Neural cell (in vitro differentiated cells): Measurements from ENCODE around the gene GRID1. TPM values are rescaled to one million over a fixed set of nuclear protein-coding genes. Genes with fewer than 3 reads are reported as not detected.

Experiments
- H2AFZ ChIP-seq: fragments of 200-600, 300-800 bp; sonication (generic), shearing (Covaris generic); 2 replicates; pipeline ENCODE4 v1.6.0; 2014; ENCODE audit warnings: low read depth, mild to moderate bottlenecking, antibody characterized with exemption, low read length, moderate library complexity
- H3F3A ChIP-seq: fragments of 200-600 bp; shearing (Covaris generic); 2 replicates; pipeline ENCODE4 v1.6.1; 2016; ENCODE audit warnings: mild to moderate bottlenecking, moderate library complexity, mixed read lengths, antibody characterized with exemption, low read length; ENCODE audit not compliant: insufficient read depth, poor library complexity, severe bottlenecking
- H3K27ac ChIP-seq: fragments of 200-600, 300-800 bp; sonication (generic), shearing (Covaris generic); 2 replicates; pipeline ENCODE4 v1.5.1; 2014; ENCODE audit warnings: mild to moderate bottlenecking, low read length, moderate library complexity
- H3K27me3 ChIP-seq: fragments of 300-800, 200-600 bp; sonication (generic), shearing (Covaris generic); 2 replicates; pipeline ENCODE4 v1.6.0; 2014; ENCODE audit warnings: mild to moderate bottlenecking, low read depth, low read length, moderate library complexity; ENCODE audit not compliant: insufficient read depth
- H3K36me3 ChIP-seq: fragments of 300-800, 200-600 bp; sonication (generic), shearing (Covaris generic); 2 replicates; pipeline ENCODE4 v1.5.1; 2014; ENCODE audit warnings: mild to moderate bottlenecking, antibody characterized with exemption, low read length, moderate library complexity; ENCODE audit not compliant: insufficient read depth
- H3K4me2 ChIP-seq: fragments of 300-800, 200-600 bp; sonication (generic), shearing (Covaris generic); 2 replicates; pipeline ENCODE4 v1.6.0; 2014; ENCODE audit warnings: mild to moderate bottlenecking, low read length
- H3K4me3 ChIP-seq: fragments of 300-800, 200-600 bp; sonication (generic), shearing (Covaris generic); 2 replicates; pipeline ENCODE4 v1.5.1; 2014; ENCODE audit warnings: mild to moderate bottlenecking, low read length, moderate library complexity
- H3K79me2 ChIP-seq: fragments of 200-600 bp; shearing (Covaris generic); replicated peaks from 2 replicates; pipeline ENCODE4 v1.6.0; 2014; ENCODE audit warnings: mild to moderate bottlenecking, low read length, moderate library complexity; ENCODE audit not compliant: insufficient read depth
- H3K9ac ChIP-seq: fragments of 300-800, 200-600 bp; sonication (generic), shearing (Covaris generic); 2 replicates; pipeline ENCODE4 v1.6.1; 2016; ENCODE audit warnings: mild to moderate bottlenecking, low read length, mixed read lengths
- H3K9me2 ChIP-seq: fragments of 200-600 bp; shearing (Covaris generic); 2 replicates; pipeline ENCODE4 v1.6.1; 2016; ENCODE audit warnings: mild to moderate bottlenecking, low read length, mixed read lengths; ENCODE audit not compliant: insufficient read depth
- H3K9me3 ChIP-seq: fragments of 200-600, 300-800 bp; sonication (generic), shearing (Covaris generic); 2 replicates; pipeline ENCODE4 v1.6.1; 2016; ENCODE audit warnings: mild to moderate bottlenecking, mixed run types, low read length, moderate library complexity, mixed read lengths
- H4K20me1 ChIP-seq: fragments of 200-600 bp; shearing (Covaris generic); 2 replicates; pipeline ENCODE4 v1.6.1; 2016; ENCODE audit warnings: mild to moderate bottlenecking, mixed run types; ENCODE audit not compliant: insufficient read depth
- CTCF ChIP-seq: fragments of 450-650 bp; IDR thresholded peaks from 2 replicates; pipeline ENCODE4 v1.5.1; 2014; ENCODE audit warnings: antibody characterized with exemption, mild to moderate bottlenecking, moderate library complexity; ENCODE audit not compliant: poor library complexity, severe bottlenecking
- EP300 ChIP-seq: fragments of 450-650 bp; conservative IDR thresholded peaks from 2 replicates; pipeline ENCODE4 v1.6.1; 2014; ENCODE audit warnings: antibody characterized with exemption, mild to moderate bottlenecking, moderate library complexity; ENCODE audit not compliant: poor library complexity, severe bottlenecking
- EZH2 ChIP-seq: fragments of 200-600, 300-800 bp; shearing (Covaris generic), sonication (generic); IDR thresholded peaks from 2 replicates; pipeline ENCODE4 v1.6.1; 2014; ENCODE audit warnings: antibody characterized with exemption, low read length, borderline replicate concordance, mild to moderate bottlenecking; ENCODE audit not compliant: insufficient read depth, poor library complexity, severe bottlenecking
- MXI1 ChIP-seq: fragments of 450-650 bp; conservative IDR thresholded peaks from 2 replicates; pipeline ENCODE4 v1.6.1; 2014; ENCODE audit warnings: antibody characterized with exemption, mild to moderate bottlenecking; ENCODE audit not compliant: poor library complexity, severe bottlenecking
- POLR2AphosphoS5 ChIP-seq: IDR thresholded peaks from 2 replicates; pipeline ENCODE4 v1.6.1; 2012
- RAD21 ChIP-seq: fragments of 450-650 bp; conservative IDR thresholded peaks from 2 replicates; pipeline ENCODE4 v1.6.1; 2014; ENCODE audit warnings: antibody characterized with exemption, mild to moderate bottlenecking, moderate library complexity
- REST ChIP-seq: IDR thresholded peaks from 2 replicates; pipeline ENCODE4 v1.6.1; 2012; ENCODE audit warnings: borderline replicate concordance
- SMC3 ChIP-seq: fragments of 450-650 bp; conservative IDR thresholded peaks from 2 replicates; pipeline ENCODE4 v1.6.1; 2014; ENCODE audit warnings: antibody characterized with exemption, mild to moderate bottlenecking, moderate library complexity; ENCODE audit not compliant: poor library complexity
- TAF1 ChIP-seq: IDR thresholded peaks from 2 replicates; pipeline ENCODE4 v1.6.1; 2012; ENCODE audit warnings: low read depth
- polyA plus RNA-seq: library from polyadenylated mRNA; depleted of rRNA; stranded (reverse); fragments of >200 nt; gene quantifications from 2 replicates; pipeline ENCODE4 v1.2.3, GENCODE V29; 2014

The GRID1 gene
- polyA plus RNA-seq, 1 donor from 2014 or later = 7.3 TPM

GRCh38 chr10:86222336-86222650 lies 144.3 kb downstream of the GRID1 start:
- TF ChIP-seq POLR2AphosphoS5 (no peak), CTCF (no peak), EP300 (no peak), EZH2 (no peak), TAF1 (no peak)
- Histone ChIP-seq H3K9me3 (no peaks in the 10 kb centered on the region), H3K4me3 (no peak overlapping the region), H3K27me3 (no peaks in the 10 kb centered on the region), H3F3A (no peaks in the 10 kb centered on the region), H3K9me2 (no peaks in the 10 kb centered on the region), H3K36me3 (no peaks in the 10 kb centered on the region), H4K20me1 (no peaks in the 10 kb centered on the region), H3K4me2 (no peak overlapping the region), H2AFZ (no peak overlapping the region), H3K27ac (no peak overlapping the region), H3K9ac (no peak overlapping the region), H3K79me2 (no peaks in the 10 kb centered on the region)

GRCh38 chr10:86221442-86222335 lies 144.9 kb downstream of the GRID1 start:
- no peak overlapping the region for H2AFZ ChIP-seq
- H3K4me3 ChIP-seq = no peak overlapping the region
- no peaks in the 10 kb centered on the region for H3F3A ChIP-seq
- no peaks in the 10 kb centered on the region for H3K36me3 ChIP-seq
- TF ChIP-seq POLR2AphosphoS5 (no peak), REST (no peak), RAD21 (no peak), EZH2 (no peak), CTCF (no peak), EP300 (no peak), SMC3 (no peak), TAF1 (no peak), MXI1 (no peak)
- H3K27me3 ChIP-seq = no peaks in the 10 kb centered on the region
- no peak overlapping the region for H3K27ac ChIP-seq
- no peaks in the 10 kb centered on the region for H3K9me2 ChIP-seq
- H3K4me2 ChIP-seq = no peak overlapping the region
- H3K9me3 ChIP-seq = no peaks in the 10 kb centered on the region
- H4K20me1 ChIP-seq = no peaks in the 10 kb centered on the region
- no peaks in the 10 kb centered on the region for H3K79me2 ChIP-seq
- no peak overlapping the region for H3K9ac ChIP-seq
